Measurements from ENCODE around the gene SAE1.
"Not testable (repeated sequence)": the region's sequence is repeated elsewhere in the genome, so short reads cannot be mapped to it uniquely, and the experiment has no call there.

SAE1 gene

GRCh38 chr19:47130120-47130588 lies 481 bp upstream of the SAE1 start:
- no peak for DNase-seq (ENCODE audit: low read depth in 2 of 2)

DNA sequence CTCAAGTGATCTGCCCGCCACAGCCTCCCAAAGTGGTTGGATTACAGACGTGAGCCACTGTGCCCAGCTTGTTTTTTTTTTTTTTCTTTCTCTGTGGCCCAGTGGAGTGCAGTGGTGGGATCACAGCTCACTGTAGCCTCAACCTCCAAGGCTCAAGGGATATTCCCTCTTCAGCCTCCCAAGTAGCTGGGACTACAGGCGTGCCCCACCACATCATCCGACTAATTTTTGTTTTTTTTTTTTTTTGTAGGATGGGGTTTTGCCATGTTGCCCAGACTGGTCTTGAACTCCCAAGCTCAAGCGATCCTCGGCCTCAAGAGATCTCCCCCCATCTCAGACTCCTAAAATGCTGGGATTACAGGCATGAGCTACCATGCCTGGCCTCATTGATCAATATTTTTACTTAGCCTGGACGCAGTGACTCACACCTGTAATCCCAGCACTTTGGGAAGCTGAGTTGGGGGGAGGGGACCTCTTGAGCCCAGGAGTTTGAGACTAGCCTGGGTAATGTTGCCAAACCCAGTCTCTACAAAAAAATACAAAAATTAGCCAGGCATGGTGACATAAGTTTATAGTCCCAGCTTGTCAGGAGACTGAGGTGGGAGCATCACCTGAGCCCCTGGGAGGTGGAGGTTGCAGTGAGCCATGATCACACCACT lies 1.7 kb downstream of the SAE1 start:
- DNase-seq (ENCODE audit: low read depth in 2 of 2): no peak

- DNase-seq (ENCODE audit: low read depth in 2 of 2): no peak
Observed at GRCh38 chr19:47133021-47133471, 2.4 kb downstream of the SAE1 start.

- no peak for DNase-seq (ENCODE audit: low read depth in 2 of 2)
Observed at GRCh38 chr19:47134545-47134944, 3.9 kb downstream of the SAE1 start.

DNA sequence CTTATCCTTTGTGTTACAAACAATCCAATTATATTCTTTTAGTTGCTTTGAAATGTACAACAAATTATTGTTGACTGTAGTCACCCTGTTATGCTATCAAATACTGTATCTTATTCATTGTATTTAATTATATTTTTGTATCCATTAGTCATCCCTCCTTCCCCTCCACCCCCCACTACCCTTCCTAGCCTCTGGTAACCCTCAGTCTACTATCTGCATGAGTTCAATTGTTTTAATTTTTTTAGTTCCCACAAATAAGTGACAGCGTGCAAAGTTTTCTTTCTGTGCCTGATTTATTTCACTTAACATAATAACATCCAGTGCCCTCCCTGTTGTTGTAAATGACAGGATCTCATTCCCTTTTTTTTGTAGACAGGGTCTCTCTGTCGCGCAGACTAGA lies 4.5 kb downstream of the SAE1 start:
- DNase-seq (ENCODE audit: low read depth in 2 of 2): no peak

DNA sequence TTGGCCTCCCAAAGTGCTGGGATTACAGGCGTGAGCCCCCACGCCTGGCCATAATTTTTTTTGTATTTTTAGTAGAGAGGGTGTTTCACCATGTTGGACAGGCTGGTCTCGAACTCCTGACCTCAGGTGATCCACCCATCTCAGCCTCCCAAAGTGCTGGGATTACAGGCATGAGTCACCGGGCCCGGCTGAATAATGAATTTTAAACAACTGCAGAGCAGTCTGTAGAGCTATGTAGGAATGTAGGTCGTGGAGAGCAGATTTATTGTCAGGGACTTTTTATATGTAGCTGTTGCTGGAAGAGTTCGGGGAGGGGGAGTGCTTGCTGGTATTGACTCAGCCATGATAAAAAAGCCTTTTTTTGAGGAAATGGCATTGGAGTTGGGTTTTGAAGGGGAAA lies 10.6 kb downstream of the SAE1 start:
- DNase-seq (ENCODE audit: low read depth in 2 of 2): not testable (repeated sequence)

DNA sequence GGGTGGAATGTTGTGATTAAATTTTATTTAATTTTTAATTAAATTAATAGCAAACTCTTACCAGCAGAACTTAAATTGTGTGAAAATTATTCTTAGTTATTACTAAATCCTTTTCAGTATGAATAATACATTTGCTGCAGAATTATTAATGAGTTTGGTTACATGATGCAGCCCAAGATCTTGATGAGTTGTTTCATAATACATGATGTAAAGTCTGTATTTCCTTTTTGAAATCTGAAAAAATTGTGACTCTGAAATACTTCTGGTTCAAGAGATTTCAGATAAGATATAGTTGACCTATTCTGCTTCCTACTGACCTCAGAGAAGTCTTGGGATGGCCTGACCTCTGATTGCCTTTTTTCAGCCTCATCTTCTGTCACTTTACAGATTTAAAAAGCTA lies 11.1 kb downstream of the SAE1 start:
- DNase-seq (ENCODE audit: low read depth in 2 of 2): no peak

DNA sequence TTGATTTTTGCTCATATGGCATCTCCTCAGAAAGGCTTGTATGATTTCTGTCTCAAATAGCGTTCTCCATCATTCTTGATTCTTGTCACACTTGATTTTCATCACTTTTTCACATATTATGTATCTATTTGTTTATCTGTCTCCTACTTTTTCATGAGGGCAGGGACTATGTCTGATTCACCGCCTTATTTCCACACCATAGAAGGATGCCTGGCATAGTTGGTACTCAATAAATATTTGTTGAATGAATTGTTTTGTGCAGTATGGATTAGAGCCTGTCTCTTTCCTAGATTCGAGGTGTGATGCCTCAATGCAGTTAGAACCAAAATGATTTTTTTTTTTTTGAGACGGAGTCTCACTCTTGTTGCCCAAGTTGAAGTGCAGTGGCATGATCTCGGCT lies 12.1 kb downstream of the SAE1 start:
- DNase-seq (ENCODE audit: low read depth in 2 of 2): no peak

DNA sequence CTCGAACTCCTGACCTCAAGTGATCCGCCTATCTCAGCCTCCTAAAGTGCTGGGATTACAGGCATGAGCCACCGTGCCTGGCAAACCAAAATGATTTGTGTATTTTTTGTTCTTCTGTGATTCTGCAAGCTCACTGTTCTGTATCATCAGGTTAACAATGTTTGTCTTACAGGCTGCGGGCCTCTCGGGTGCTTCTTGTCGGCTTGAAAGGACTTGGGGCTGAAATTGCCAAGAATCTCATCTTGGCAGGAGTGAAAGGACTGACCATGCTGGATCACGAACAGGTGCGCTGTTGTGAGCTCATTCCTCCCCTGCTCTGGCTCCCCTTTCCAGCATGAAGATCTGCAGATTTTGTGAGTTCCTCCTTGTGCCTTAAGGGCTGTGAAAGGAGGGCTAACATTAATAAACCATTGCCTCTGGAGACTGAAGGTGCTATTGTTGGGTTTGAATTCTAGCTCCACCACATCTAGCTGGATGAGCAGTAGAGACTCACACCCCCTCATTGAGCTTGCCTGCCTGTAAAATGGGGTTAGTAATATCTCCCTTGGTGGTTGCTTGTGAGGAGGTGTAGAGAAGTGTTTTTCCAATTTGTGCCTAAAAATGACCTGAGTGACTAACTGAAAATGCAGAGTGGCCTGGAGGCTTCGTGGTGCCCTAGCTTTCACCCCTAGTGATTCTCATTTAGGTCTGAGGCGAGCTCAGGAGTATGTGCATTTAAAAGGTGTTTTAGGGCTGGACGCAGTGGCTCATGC lies 12.9 kb downstream of the SAE1 start:
- no peak for DNase-seq (ENCODE audit: low read depth in 2 of 2)

DNA sequence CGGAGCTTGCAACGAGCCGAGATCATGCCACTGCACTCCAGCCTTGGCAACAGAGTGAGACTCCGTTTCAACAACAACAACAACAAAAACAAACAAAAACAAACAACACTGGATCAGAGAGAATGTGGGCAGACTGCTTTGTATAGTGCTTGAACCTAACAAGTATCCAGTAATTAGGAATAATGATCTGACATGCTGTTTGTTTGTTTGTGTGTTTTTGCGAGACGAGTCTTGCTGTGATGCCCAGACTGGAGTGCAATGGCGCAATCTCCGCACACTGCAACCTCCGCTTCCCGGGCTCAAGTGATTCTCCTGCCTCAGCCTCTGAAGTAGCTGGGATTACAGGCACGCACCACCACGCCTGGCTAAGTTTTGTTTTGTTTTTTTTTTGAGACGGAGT lies 14.0 kb downstream of the SAE1 start:
- DNase-seq (ENCODE audit: low read depth in 2 of 2): no peak

- DNase-seq (ENCODE audit: low read depth in 2 of 2): no peak
Observed at GRCh38 chr19:47145639-47146486, 15.2 kb downstream of the SAE1 start.

DNA sequence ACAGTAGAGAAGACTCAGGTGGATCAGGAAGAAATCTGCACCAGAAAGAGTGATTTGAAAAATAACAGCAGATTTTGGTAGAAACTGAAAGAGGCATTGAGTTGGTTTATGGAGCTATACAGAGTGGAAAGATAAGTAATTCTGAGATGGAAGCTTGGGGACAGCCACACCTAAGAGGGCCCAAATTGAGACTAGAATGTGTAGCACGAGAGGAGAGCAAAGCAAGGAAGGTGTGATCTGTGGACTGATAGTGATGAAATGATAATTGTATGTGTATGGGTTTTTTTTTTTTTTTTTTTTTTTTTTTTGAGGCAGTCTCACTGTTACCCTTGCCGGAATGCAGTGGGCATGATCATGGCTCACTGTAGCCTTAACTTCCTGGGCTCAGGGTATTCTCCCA lies 16.3 kb downstream of the SAE1 start:
- no peak for DNase-seq (ENCODE audit: low read depth in 2 of 2)

GRCh38 chr19:47151627-47152026 lies 21.0 kb downstream of the SAE1 start:
- DNase-seq (ENCODE audit: low read depth in 2 of 2): no peak

- DNase-seq (ENCODE audit: low read depth in 2 of 2): no peak
Observed at GRCh38 chr19:47152205-47152604, 21.6 kb downstream of the SAE1 start.

DNA sequence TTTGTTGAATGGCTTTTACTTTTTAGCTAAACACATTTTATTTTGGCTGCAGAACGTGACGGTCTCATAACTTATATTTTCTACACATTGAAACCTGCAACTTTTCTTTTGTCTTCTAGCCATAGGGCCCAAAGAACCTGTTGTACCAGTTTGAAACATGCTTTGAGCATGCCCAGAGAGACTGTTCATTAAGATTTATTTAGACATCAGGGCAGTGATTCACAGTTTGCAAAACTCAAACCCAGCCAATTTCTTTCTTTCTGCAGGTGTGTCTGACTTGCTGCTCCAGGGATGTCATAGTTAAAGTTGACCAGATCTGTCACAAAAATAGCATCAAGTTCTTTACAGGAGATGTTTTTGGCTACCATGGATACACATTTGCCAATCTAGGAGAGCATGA lies 22.0 kb downstream of the SAE1 start:
- no peak for DNase-seq (ENCODE audit: low read depth in 2 of 2)

DNA sequence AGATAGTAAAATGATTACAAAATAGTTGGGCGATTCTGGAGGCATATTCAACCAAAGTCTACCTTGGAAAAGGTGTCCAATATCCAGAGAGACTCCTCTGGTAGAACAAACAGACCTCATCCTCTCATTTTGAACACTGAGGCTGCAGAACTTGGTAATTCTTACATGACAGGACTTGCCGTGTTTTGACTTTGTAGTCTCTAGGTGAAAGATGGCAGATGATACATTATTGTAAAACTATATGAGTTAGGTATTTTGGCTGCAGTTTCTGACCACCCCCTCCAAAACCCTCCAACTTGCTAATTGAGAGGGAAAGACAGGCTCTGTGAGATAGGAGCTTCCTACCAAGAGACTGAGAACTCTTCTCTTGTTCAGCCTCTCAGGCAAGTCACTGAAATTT lies 22.6 kb downstream of the SAE1 start:
- DNase-seq (ENCODE audit: low read depth in 2 of 2): no peak

GRCh38 chr19:47155148-47155547 lies 24.5 kb downstream of the SAE1 start:
- DNase-seq (ENCODE audit: low read depth in 2 of 2): no peak

- DNase-seq (ENCODE audit: low read depth in 2 of 2): no peak
Observed at GRCh38 chr19:47156861-47157430, 26.3 kb downstream of the SAE1 start.

- DNase-seq (ENCODE audit: low read depth in 2 of 2): no peak
Observed at GRCh38 chr19:47157431-47158321, 27.0 kb downstream of the SAE1 start.

- no peak for DNase-seq (ENCODE audit: low read depth in 2 of 2)
Observed at GRCh38 chr19:47158367-47158791, 27.7 kb downstream of the SAE1 start.

DNA sequence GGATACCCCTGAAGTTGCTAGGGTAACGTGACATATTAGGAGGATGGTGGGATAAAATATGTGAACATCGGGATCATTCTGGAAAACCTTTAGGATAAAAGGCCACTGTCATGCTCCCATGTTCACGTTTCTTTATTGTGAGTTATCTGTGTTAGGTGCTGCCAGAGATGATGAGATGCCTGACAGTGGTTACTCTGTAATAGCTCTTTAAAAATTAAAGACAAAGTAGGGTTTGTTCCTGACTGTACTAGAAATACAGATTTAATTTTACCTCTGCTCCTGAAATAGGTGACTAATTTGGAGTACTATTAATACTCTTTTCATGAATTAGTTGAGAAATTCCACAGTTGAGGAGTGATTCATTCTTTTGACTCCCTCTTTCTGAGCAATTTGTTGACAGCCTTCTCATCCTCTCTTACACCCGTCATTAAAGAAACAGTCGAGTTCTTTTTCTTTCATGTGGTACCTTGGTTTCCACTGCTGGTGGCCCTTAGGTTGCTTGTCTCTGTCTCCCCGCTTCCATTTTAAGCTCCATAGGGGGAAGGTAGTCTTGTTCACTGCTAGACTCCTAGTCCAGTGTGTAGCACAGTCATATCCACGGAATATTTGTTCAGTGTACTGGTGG lies 28.4 kb downstream of the SAE1 start:
- DNase-seq (ENCODE audit: low read depth in 2 of 2): no peak

Measured in stimulated activated CD8-positive, alpha-beta memory T cell treated with anti-CD3 and anti-CD28 coated beads, Interleukin-7, amount 100 ng/mL, for 1 hour (primary cell).